Central memory CD4-positive, alpha-beta T cell (primary cell): ENCODE results near the gene COL10A1.

ENCODE experiments used
- DNase-seq: peaks from one replicate; pipeline ENCODE4 v3.0.0; 2022

The COL10A1 gene

DNA sequence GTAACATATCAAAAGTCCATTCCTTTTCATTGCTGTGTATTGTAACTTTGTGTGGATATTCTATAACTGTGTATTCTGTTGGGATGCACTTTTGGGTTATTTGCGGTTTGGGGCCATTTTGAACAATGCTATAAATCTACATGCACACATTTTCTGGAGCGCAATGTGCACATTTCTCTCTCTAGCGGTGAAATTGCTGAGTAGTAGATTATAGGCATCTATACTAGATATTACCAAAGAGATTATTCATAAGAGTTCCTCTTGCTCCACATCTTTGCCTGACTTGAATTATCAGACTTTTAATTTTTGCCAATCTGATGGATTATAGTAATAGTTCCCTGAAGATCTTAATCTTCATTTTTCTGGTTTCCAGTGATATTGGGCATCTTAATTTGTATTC is 47.0 kb downstream of the COL10A1 start:
- no peak for DNase-seq

DNA sequence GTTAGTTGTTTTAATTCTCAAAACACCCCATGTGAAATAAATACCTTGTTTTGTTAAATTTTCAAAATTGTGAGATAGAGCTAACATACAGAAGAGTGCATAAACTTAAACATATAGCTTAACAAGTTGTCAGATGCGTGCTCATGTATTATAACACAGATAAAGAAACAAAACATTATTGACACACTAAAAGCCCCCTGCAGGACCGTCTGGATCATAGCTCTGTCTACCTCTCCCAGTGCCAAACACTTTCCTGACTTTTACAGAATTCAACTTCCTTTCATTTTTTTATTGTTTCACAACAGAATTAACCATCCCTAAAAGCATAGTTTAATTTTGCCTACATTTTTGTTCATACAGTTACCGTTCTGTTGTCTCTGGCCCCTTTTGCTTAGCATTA is 47.4 kb downstream of the COL10A1 start:
- DNase-seq, result no peak

DNA sequence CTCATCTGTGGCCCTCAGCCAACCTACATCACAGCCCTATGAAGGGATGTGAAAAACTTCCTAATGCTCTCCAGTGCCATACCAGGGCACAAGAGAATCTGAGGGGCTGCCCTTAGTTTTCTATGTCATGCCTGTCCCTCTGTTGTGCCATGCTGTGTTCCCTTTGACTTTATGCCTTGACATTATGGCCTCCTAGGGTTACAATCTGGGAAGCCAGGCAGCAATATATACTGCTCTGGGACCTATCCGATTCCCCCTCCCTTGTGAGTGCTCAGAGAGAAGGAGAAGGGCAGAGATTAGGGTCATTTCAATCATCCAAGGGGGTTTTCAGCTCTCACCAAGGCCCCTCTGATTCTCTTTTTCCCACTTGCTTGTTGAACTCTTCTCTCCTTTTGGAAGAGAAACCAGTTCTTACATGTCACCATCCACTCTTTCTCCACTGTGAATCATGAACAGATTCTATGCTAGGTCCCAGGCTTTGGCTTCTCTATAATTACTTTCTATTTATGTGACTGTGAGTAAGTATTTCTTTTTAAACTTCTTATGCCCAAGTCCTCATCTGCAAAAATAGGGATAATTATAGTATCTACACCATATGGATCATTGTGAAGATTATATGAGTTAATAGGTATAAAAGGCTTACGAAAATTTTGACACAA is 51.1 kb downstream of the COL10A1 start:
- DNase-seq, result no peak

DNA sequence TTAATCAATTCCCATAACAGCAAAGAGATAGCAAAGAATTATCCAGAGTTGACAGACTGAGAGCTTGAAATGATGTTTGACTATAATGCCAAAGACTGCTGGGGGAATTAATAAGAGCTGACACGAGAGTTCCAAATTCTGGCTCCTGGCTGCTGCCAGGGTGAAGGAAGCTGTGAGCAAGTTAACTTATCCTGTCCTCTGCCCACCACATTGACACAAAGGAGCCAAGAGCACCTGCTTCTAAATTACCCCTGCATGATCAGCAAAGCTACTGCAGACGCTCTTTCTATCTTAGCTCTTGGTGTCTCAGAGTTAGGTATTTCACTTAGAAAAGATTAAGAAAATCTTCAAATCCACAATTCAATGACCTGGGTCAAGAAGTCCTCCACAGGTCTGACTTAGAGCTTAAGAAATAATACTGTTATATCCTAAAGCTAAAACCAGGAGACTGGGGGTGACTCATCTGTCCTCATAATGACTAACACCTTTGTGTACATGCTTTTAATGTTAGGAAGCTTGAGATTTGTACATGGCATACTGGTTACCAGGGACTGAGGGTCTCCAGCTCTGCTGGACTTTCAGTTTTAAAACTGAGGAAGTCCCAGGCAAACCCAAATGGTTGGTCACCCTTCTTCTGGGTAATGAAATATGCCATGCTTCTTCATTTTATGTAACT is 52.0 kb downstream of the COL10A1 start:
- no peak for DNase-seq

DNA sequence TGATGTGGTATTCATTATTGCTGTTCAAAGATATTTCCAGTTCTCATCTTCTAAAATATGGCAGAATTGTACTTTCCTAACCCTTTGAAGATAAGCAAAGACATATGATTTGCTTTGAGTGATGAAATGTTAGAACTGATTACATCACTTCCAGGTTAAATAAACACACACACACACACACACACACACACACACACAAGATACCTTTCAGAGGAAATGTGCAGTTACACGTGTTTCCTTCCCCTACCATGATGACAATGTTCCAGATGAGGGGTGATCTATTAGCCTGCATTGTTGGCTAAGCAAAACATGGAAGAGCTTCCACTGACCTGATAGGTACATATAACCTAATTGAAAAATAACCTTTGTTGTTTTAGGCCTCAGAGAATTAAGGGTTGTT is 53.6 kb downstream of the COL10A1 start:
- DNase-seq, result no peak

DNA sequence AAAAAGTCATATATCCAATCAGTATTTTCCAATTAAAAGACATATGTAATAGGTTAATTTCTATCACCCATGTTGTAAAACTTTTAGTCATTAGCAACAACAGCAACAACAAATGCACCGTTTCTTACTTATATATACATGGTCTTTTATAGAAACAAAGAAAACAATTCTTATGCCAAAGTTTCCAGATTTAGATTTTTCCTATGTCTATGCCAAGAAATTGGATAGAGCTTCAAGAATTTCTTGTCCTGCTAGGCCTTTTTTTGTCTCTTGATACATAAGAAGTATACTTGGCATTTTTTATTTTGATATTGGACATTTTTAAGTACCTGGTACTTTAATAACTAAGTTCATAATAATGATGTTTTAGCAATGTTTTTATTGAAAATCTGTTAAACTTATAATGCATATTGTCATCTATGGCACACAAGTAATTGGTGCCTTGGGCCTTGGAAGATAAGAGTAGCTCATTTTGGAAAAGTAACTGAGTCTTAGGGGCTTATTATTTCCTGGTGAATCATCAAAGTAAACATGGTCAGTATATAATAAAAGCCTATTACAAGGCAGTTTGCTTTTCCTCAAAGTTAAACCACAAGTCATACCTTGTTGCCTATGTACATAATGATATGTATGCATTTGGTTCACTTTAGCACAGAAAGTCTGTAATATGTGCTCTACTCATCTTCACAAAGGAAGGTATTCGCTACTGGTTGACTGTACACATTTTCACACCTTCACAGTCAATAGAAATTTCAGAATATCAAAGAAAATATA is 55.1 kb downstream of the COL10A1 start:
- DNase-seq, result no peak

DNA sequence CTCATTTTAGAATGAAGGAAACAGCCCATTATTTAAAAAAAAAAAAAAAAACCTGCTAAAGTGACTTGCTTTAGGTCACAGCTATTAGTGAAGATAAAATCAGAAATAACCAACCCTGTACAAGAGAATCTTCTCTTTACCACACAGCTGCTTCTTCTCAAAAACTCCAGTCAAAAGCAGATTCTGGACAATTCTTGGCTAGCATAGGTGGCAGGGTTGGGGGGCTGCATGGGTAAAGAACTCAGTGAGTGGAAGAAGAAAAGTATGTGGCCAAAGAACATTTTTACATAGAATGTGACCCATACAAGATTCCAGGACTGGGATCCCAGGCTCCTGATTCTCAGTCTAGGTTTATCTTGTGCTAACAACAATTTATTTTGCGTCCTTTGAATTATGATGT is 55.8 kb downstream of the COL10A1 start:
- no peak for DNase-seq
